Lung (tissue), 12 donors: ENCODE measurements around the gene TSPAN2. TPM values are rescaled to one million over a fixed set of nuclear protein-coding genes. Genes with fewer than 3 reads are reported as not detected.

Experiments
- ATAC-seq: fragments of 200-7000 bp; cut with Tn5 transposase; one replicate; pipeline ENCODE4 v1.9.1; 2020; ENCODE audit warnings: moderate number of reproducible peaks; ENCODE audit not compliant: insufficient read depth, low FRiP score
- DNase-seq, 3 donors: peaks; one replicate each; pipeline ENCODE4 v3.0.0-alpha.2; 2013 to 2017
- H3K27ac ChIP-seq, 2 donors: one replicate each; pipeline ENCODE4 v1.5.1; 2013; ENCODE audit warnings: mild to moderate bottlenecking in 2 of 2, moderate library complexity in 2 of 2, control low read depth in 1 of 2, inconsistent platforms in 1 of 2, low read depth in 1 of 2, low read length in 1 of 2
- H3K27me3 ChIP-seq, 3 donors: one replicate each; pipeline ENCODE4 v1.5.1; 2013; ENCODE audit warnings: low read length in 2 of 3; ENCODE audit not compliant: control insufficient read depth in 3 of 3, insufficient read depth in 3 of 3
- H3K36me3 ChIP-seq, 4 donors: one replicate each; pipeline ENCODE4 v1.5.1; 2013; ENCODE audit warnings: low read length in 4 of 4, mild to moderate bottlenecking in 1 of 4, moderate library complexity in 1 of 4; ENCODE audit not compliant: control insufficient read depth in 4 of 4, insufficient read depth in 4 of 4
- H3K4me1 ChIP-seq, 5 donors: one replicate each; pipeline ENCODE4 v1.5.1; 2013; ENCODE audit warnings: low read length in 5 of 5, mild to moderate bottlenecking in 2 of 5, moderate library complexity in 1 of 5; ENCODE audit not compliant: control insufficient read depth in 5 of 5, insufficient read depth in 5 of 5
- H3K4me3 ChIP-seq: one replicate; pipeline ENCODE4 v1.5.1; 2013; ENCODE audit warnings: mild to moderate bottlenecking, control low read depth, moderate library complexity
- H3K9ac ChIP-seq, 2 donors: one replicate each; pipeline ENCODE4 v1.5.1; 2013; ENCODE audit warnings: low read length in 2 of 2, control low read depth in 1 of 2; ENCODE audit not compliant: insufficient read depth in 1 of 2
- H3K9me3 ChIP-seq, 4 donors: one replicate each; pipeline ENCODE4 v1.5.1; 2013; ENCODE audit warnings: low read length in 3 of 4, mild to moderate bottlenecking in 1 of 4, moderate library complexity in 1 of 4; ENCODE audit not compliant: control insufficient read depth in 4 of 4, insufficient read depth in 3 of 4
- WGBS, 2 donors: extraction: QIAGEN DNeasy Blood & Tissue Kit; methylation state at CpG; one replicate each; pipeline ENCODE4 v1.1.7; 2013; 5-methylcytosine and 5-hydroxymethylcytosine counted together
- polyA plus RNA-seq, 2 donors: library from polyadenylated mRNA; stranded (reverse); fragments of 200-250 nt; gene quantifications; one replicate each; pipeline ENCODE4 v1.2.1, GENCODE V29; 2013
- total RNA-seq, 2 donors: library from RNA; depleted of rRNA in 1 of 2; stranded (reverse); fragments of >200 nt in 1 of 2; gene quantifications; one replicate each; pipeline ENCODE4 v1.2.1, GENCODE V29; 2014 to 2021
- TF ChIP-seq, protein P1 (sequence below): IDR thresholded peaks from 2 replicates; pipeline ENCODE4 v1.5.1; 2012; ENCODE audit warnings: mild to moderate bottlenecking; ENCODE audit errors: control extremely low read depth, extremely low read depth
- donor health status: control.
- donor health status: control.
- donor health status: Bipolar disorder and iron deficiency.
- donor health status: healthy.
- donor health status: DM: yes; HTN: yes; CAD: no.

TSPAN2 gene
- total and polyA plus RNA-seq, 4 donors = 1.5 to 10.4 (median 8.2) TPM

GRCh38 chr1:115088115-115088778, 1.1 kb downstream of the TSPAN2 start:
- Histone ChIP-seq H3K4me1 (peaks cover 0 to 25% (median 6%) of the 10 kb centered on the region in 5 donors), H3K27ac (no peak overlapping the region), H3K36me3 (no peaks in the 10 kb centered on the region), H3K9me3 (peaks cover 0 to 1% (median 0%) of the 10 kb centered on the region in 4 donors), H3K4me3 (no peak overlapping the region), H3K27me3 (no peaks in the 10 kb centered on the region), H3K9ac (no peak overlapping the region)
- ATAC-seq = no peak
- 82 to 87% methylated on average over 5 of the region's 5 CpGs for WGBS, 2 donors
- TF ChIP-seq, protein P1, sequence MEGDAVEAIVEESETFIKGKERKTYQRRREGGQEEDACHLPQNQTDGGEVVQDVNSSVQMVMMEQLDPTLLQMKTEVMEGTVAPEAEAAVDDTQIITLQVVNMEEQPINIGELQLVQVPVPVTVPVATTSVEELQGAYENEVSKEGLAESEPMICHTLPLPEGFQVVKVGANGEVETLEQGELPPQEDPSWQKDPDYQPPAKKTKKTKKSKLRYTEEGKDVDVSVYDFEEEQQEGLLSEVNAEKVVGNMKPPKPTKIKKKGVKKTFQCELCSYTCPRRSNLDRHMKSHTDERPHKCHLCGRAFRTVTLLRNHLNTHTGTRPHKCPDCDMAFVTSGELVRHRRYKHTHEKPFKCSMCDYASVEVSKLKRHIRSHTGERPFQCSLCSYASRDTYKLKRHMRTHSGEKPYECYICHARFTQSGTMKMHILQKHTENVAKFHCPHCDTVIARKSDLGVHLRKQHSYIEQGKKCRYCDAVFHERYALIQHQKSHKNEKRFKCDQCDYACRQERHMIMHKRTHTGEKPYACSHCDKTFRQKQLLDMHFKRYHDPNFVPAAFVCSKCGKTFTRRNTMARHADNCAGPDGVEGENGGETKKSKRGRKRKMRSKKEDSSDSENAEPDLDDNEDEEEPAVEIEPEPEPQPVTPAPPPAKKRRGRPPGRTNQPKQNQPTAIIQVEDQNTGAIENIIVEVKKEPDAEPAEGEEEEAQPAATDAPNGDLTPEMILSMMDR = no peak
- DNase-seq = no peak

DNA sequence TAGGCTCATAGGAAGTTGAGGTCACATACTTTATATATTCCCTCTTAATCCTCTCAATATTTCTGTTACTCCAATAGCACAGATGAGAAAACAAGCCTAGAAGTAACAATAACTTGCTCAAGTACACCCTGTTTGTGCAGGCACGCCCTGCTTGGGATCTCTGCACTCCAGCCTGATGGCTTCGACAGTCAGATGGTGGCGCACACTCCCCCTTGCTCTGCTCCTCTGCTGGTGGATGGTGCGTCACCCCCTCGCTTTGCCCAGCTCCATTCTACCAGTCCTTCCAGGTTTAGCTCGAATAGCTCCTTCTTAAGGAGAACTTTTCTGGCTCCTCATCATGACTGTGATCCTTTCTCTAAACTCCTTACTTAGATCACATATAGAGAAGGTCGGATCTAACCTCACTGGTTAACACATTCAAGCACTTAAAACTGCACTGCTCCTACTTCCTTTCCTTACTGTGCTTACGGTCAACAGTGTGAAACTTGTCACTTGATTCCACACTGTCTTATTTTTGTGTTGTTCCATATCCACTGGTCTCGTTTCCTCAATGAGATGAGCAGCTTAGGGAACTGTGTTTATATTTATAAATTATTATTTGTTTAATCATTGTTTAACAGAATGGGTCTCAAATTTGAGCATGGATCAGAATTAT, 3.0 kb downstream of the TSPAN2 start:
- Histone ChIP-seq H3K4me3 (no peak overlapping the region), H3K9ac (no peak overlapping the region), H3K27me3 (no peaks in the 10 kb centered on the region), H3K4me1 (peaks cover 0 to 25% (median 6%) of the 10 kb centered on the region in 5 donors), H3K9me3 (no peaks in the 10 kb centered on the region), H3K27ac (no peak overlapping the region), H3K36me3 (no peaks in the 10 kb centered on the region)
- ATAC-seq (no peak), DNase-seq (no peak)
- TF ChIP-seq, protein P1 = no peak
- WGBS, 2 donors = 70 to 79% methylated on average over 9 of the region's 9 CpGs

- Histone ChIP-seq H3K27ac (peak overlapping the region; percentile 21 to 54), H3K36me3 (no peaks in the 10 kb centered on the region), H3K9me3 (no peaks in the 10 kb centered on the region), H3K9ac (no peak overlapping the region), H3K4me1 (peaks cover 0 to 15% (median 2%) of the 10 kb centered on the region in 5 donors), H3K27me3 (no peaks in the 10 kb centered on the region), H3K4me3 (no peak overlapping the region)
- ATAC-seq (no peak), DNase-seq (peak in 2 of 3 donors; percentile 57 to 70)
- 46 to 53% methylated on average over 9 of the region's 9 CpGs for WGBS, 2 donors
- TF ChIP-seq, protein P1 = no peak
Measured at GRCh38 chr1:115084902-115085511, 4.3 kb downstream of the TSPAN2 start.
